HFF-Myc (cell line): ENCODE results near the gene RER1.

ENCODE experiments used
- DNase-seq: peaks from one replicate; pipeline ENCODE4 v3.0.0-alpha.2; 2011; ENCODE audit warnings: low read depth; ENCODE audit errors: extremely low read depth
- H3K4me3 ChIP-seq: replicated peaks from 2 replicates; pipeline ENCODE4 v1.5.1; 2011; ENCODE audit warnings: low read depth, mild to moderate bottlenecking, control low read depth, low read length
- CTCF ChIP-seq: IDR thresholded peaks from 2 replicates; pipeline ENCODE4 v1.5.1; 2012; ENCODE audit warnings: mild to moderate bottlenecking, low read depth, low read length, control low read depth; ENCODE audit errors: missing control alignments

Gene RER1

GRCh38 chr1:2404890-2405511 is 13.4 kb downstream of the RER1 start:
- TF ChIP-seq CTCF = no peak
- no peak overlapping the region for H3K4me3 ChIP-seq
- no peak for DNase-seq

DNA sequence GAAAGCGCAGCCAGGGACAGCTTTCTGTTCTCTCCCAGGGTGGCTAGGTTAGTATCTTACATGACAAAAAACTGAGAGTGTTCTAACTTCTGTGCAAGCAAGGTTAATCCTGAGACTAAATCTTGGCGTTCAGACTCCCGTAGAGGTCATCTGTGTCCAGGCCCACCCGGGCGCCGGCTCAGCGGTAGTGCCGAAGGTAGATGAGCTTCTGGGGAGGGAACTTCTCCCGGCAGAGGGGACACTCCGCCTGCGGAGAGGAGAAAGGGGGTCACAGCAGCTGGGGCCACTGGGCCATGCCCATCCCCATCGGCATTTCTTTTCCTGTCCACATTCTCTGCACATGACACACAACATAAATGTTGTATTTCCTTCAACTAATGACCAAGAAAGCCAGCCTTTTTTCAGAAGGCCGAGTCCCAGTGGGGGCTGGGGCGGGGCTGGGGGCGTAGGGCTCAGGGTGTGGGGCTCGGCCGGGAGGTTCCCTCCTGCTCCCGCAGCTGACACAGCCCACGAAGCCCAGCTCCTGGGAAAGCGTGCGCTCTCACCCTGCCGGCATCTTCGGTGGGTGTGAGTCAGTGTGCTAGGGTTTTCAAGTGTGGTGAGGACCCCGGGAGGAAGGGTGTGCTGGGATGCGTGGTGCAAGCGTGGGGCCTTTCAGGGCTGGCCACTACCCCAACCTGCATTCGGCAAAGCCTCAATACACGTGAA is 14.1 kb downstream of the RER1 start:
- TF ChIP-seq CTCF = no peak
- DNase-seq = no peak
- no peak overlapping the region for H3K4me3 ChIP-seq

DNA sequence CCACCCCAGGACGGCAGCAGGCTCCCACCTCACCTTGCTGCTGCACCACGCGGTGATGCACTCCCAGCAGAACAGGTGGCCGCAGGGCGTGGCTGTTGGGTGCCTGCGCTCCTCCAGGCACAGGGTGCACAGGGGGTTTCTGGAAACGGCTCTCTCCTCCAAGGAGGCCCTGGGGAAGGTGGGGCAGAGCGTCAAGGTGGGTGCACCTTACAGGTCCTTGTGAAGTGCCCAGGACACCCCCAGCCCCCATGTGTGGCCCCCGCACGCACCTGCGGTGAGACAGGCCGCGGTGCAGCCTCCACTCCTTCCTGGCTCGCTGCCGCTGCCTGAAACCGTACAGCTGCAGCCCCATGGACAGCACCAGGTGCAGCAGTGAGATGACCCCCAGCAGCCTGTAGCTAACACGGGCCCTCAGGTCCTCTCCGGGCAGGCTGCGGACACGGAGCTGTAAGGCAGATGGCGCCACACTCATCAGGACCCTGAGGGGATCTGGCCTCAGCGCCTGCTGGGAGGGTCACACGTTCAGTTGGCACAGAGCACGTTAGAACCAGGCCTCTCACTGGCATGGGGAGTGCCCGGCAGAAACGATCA is 14.9 kb downstream of the RER1 start:
- DNase-seq = no peak
- TF ChIP-seq CTCF = no peak
- H3K4me3 ChIP-seq = no peak overlapping the region

- no peak overlapping the region for H3K4me3 ChIP-seq
- no peak for TF ChIP-seq CTCF
- no peak for DNase-seq
These were observed 15.7 kb downstream of the RER1 start for GRCh38 chr1:2407166-2407990.

DNA sequence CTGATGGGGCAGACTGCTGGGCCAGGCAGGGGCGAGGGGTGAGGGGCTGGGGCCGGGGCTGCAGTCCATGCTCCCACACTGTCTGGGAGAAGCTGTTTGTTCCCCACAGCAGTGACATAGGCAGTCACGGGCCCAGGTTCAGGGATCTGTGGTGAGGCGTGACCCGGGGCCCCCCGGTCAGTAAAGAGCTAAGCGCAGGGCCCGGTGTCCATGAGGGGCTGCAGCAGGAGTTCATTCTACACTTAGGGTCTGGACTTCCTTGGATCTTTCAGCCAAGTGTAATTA is 16.3 kb downstream of the RER1 start:
- TF ChIP-seq CTCF = no peak
- DNase-seq = no peak
- no peak overlapping the region for H3K4me3 ChIP-seq

GRCh38 chr1:2408456-2408855 is 16.8 kb downstream of the RER1 start:
- no peak for DNase-seq
- no peak for TF ChIP-seq CTCF
- H3K4me3 ChIP-seq = no peak overlapping the region
